ENCODE results near the gene MED9. TPM values are rescaled to one million over a fixed set of nuclear protein-coding genes. Genes with fewer than 3 reads are reported as not detected.
"Not testable (repeated sequence)": the region's sequence is repeated elsewhere in the genome, so short reads cannot be mapped to it uniquely, and the experiment has no call there.

Gene MED9
- total RNA-seq, 3 donors from 2014 or later (not counting 1 experiment from before 2014, with no cell fraction given) = 19.8 to 23.5 (median 22.3) TPM

- WGBS (ENCODE audit: insufficient coverage) = 71% methylated on average over 15 of the region's 15 CpGs
- intact Hi-C loops (cut with micrococcal nuclease) = no loop called here
Measured at GRCh38 chr17:17462048-17462824, 14.6 kb upstream of the MED9 start.

GRCh38 chr17:17463821-17464220 lies 13.0 kb upstream of the MED9 start:
- H3K27me3 ChIP-seq (ENCODE audit: control insufficient read depth, insufficient read depth, low read length) = peaks cover 3% of the 10 kb centered on the region
- no peaks in the 10 kb centered on the region for H3K9me3 ChIP-seq (ENCODE audit: control insufficient read depth, insufficient read depth, low read length)
- WGBS (ENCODE audit: insufficient coverage) = 93% methylated on average over 6 of the region's 6 CpGs
- H3K4me3 ChIP-seq (ENCODE audit: low read length) = no peak overlapping the region
- Mint-ChIP-seq H3K4me3 (no peak overlapping the region), H3K4me1 (no peaks in the 10 kb centered on the region), H3K27me3 (ENCODE audit: low read depth in 2 of 2) (peaks cover 9 to 10% of the 10 kb centered on the region in 2 donors), H3K27ac (no peak overlapping the region), H3K9me3 (peaks cover 5 to 6% of the 10 kb centered on the region in 2 donors), H3K36me3 (no peaks in the 10 kb centered on the region)
- ATAC-seq = no peak
- TF ChIP-seq CTCF (IDR thresholded peaks at IDR 0.05) = no peak
- H3K27ac ChIP-seq (ENCODE audit: low read length) = no peak overlapping the region
- H3K4me1 ChIP-seq (ENCODE audit: control insufficient read depth, insufficient read depth, low read length) = no peaks in the 10 kb centered on the region
- intact Hi-C loops (cut with micrococcal nuclease) = no loop called here
- no peak for DNase-seq
- no peaks in the 10 kb centered on the region for H3K36me3 ChIP-seq (ENCODE audit: control insufficient read depth, insufficient read depth, low read length)

More at GRCh38 chr17:17462048-17462824, 14.6 kb upstream of the MED9 start:
- no peaks in the 10 kb centered on the region for H3K4me1 Mint-ChIP-seq
- peaks cover 7 to 10% of the 10 kb centered on the region in 2 donors for H3K27me3 Mint-ChIP-seq (ENCODE audit: low read depth in 2 of 2)
- H3K9me3 Mint-ChIP-seq = peaks cover 5 to 6% of the 10 kb centered on the region in 2 donors
- ATAC-seq (no peak), DNase-seq (no peak)
- no peak overlapping the region for H3K4me3 Mint-ChIP-seq
- Histone ChIP-seq H3K27me3 (ENCODE audit: control insufficient read depth, insufficient read depth, low read length) (peaks cover 3% of the 10 kb centered on the region), H3K36me3 (ENCODE audit: control insufficient read depth, insufficient read depth, low read length) (no peaks in the 10 kb centered on the region), H3K4me3 (ENCODE audit: low read length) (no peak overlapping the region), H3K9me3 (ENCODE audit: control insufficient read depth, insufficient read depth, low read length) (no peaks in the 10 kb centered on the region), H3K4me1 (ENCODE audit: control insufficient read depth, insufficient read depth, low read length) (no peaks in the 10 kb centered on the region), H3K27ac (ENCODE audit: low read length) (no peak overlapping the region)
- H3K36me3 Mint-ChIP-seq = no peaks in the 10 kb centered on the region
- TF ChIP-seq CTCF (IDR thresholded peaks at IDR 0.05) = no peak
- H3K27ac Mint-ChIP-seq = no peak overlapping the region

- H3K27ac ChIP-seq (ENCODE audit: low read length); H3K4me1 Mint-ChIP-seq; DNase-seq; H3K36me3 ChIP-seq (ENCODE audit: control insufficient read depth, insufficient read depth, low read length); intact Hi-C loops (cut with micrococcal nuclease); H3K4me3 ChIP-seq (ENCODE audit: low read length); ATAC-seq; H3K27me3 ChIP-seq (ENCODE audit: control insufficient read depth, insufficient read depth, low read length); H3K4me3 Mint-ChIP-seq; H3K4me1 ChIP-seq (ENCODE audit: control insufficient read depth, insufficient read depth, low read length); H3K9me3 Mint-ChIP-seq; H3K9me3 ChIP-seq (ENCODE audit: control insufficient read depth, insufficient read depth, low read length); H3K36me3 Mint-ChIP-seq; H3K27ac Mint-ChIP-seq: not testable (repeated sequence)
- H3K27me3 Mint-ChIP-seq (ENCODE audit: low read depth in 2 of 2) = peaks cover 9 to 10% of the 10 kb centered on the region in 2 donors
- WGBS (ENCODE audit: insufficient coverage) = 83% methylated on average over 1 of the region's 1 CpG
Measured at GRCh38 chr17:17465878-17466277, 10.9 kb upstream of the MED9 start.

GRCh38 chr17:17466511-17466910 lies 10.3 kb upstream of the MED9 start:
- peaks cover 9 to 10% of the 10 kb centered on the region in 2 donors for H3K27me3 Mint-ChIP-seq (ENCODE audit: low read depth in 2 of 2)
- ATAC-seq (no peak), DNase-seq (no peak)
- no peaks in the 10 kb centered on the region for H3K36me3 ChIP-seq (ENCODE audit: control insufficient read depth, insufficient read depth, low read length)
- peaks cover 3% of the 10 kb centered on the region for H3K27me3 ChIP-seq (ENCODE audit: control insufficient read depth, insufficient read depth, low read length)
- H3K9me3 ChIP-seq (ENCODE audit: control insufficient read depth, insufficient read depth, low read length) = no peaks in the 10 kb centered on the region
- no peaks in the 10 kb centered on the region for H3K36me3 Mint-ChIP-seq
- 63% methylated on average over 4 of the region's 5 CpGs for WGBS (ENCODE audit: insufficient coverage)
- H3K4me1 ChIP-seq (ENCODE audit: control insufficient read depth, insufficient read depth, low read length) = no peaks in the 10 kb centered on the region
- TF ChIP-seq CTCF (IDR thresholded peaks at IDR 0.05) = no peak
- no peak overlapping the region for H3K27ac Mint-ChIP-seq
- H3K4me1 Mint-ChIP-seq = no peaks in the 10 kb centered on the region
- no peak overlapping the region for H3K4me3 ChIP-seq (ENCODE audit: low read length)
- H3K4me3 Mint-ChIP-seq = no peak overlapping the region
- no peaks in the 10 kb centered on the region for H3K9me3 Mint-ChIP-seq
- no peak overlapping the region for H3K27ac ChIP-seq (ENCODE audit: low read length)
- intact Hi-C loops (cut with micrococcal nuclease) = no loop called here
